Testis (tissue), 2 donors: ENCODE measurements around the gene PTPN12.

ENCODE experiments used
- POLR2A ChIP-seq: fragments of 450-650 bp; IDR thresholded peaks from one replicate; pipeline ENCODE4 v1.6.1; 2017; ENCODE audit warnings: antibody characterized with exemption, mild to moderate bottlenecking, moderate library complexity
- TF ChIP-seq, protein P1 (sequence below), 3 experiments: fragments of 450-650 bp in 2 of 3; fragments of 200-600 bp in 1 of 3; sonication (generic) in 1 of 3; IDR thresholded peaks; one replicate each; pipeline ENCODE4 v1.5.1; 2016 to 2019; ENCODE audit warnings: antibody characterized with exemption in 3 of 3, mild to moderate bottlenecking in 2 of 3, moderate library complexity in 1 of 3

DNA sequence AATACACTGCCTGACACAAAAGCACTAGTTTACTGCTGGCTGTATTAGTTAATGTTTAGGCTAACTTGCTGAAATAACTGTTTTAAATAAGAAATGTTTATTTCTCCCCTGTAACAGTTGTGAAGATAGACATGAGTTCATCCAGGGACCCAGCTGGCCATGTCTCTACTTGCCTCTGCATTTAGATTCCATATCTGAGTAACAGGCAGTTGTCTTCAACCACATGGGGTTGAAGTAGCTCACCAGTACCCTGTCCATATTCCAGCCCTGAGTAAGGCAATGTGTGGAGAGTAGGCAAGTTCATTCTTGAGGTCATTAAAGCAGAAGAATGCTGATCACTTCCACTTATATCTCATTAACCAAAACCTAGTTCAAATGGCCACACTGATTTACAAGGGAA, 128.1 kb downstream of the PTPN12 start:
- TF ChIP-seq, protein P1, sequence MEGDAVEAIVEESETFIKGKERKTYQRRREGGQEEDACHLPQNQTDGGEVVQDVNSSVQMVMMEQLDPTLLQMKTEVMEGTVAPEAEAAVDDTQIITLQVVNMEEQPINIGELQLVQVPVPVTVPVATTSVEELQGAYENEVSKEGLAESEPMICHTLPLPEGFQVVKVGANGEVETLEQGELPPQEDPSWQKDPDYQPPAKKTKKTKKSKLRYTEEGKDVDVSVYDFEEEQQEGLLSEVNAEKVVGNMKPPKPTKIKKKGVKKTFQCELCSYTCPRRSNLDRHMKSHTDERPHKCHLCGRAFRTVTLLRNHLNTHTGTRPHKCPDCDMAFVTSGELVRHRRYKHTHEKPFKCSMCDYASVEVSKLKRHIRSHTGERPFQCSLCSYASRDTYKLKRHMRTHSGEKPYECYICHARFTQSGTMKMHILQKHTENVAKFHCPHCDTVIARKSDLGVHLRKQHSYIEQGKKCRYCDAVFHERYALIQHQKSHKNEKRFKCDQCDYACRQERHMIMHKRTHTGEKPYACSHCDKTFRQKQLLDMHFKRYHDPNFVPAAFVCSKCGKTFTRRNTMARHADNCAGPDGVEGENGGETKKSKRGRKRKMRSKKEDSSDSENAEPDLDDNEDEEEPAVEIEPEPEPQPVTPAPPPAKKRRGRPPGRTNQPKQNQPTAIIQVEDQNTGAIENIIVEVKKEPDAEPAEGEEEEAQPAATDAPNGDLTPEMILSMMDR (IDR thresholded peaks at IDR 0.05): no peak
- no peak for TF ChIP-seq POLR2A
